Subcutaneous adipose tissue (tissue), 4 donors: Measurements from ENCODE around the gene FAM78B. TPM values are rescaled to one million over a fixed set of nuclear protein-coding genes. Genes with fewer than 3 reads are reported as not detected.

Experiments
- total RNA-seq, 4 donors: library from RNA; depleted of rRNA; stranded (reverse); fragments of >200 nt; gene quantifications; one replicate each; pipeline ENCODE4 v1.1.0, GENCODE V29; 2016
- TF ChIP-seq, protein P1 (sequence below): fragments of 450-650 bp; IDR thresholded peaks from one replicate; pipeline ENCODE4 v1.5.1; 2016; ENCODE audit warnings: low read depth, mild to moderate bottlenecking, control low read depth, antibody characterized with exemption, moderate library complexity

The FAM78B gene
- total RNA-seq, 4 donors from 2014 or later, result 0.44 to 2.9 (median 1.0) TPM

GRCh38 chr1:166189126-166189525 lies 22.3 kb upstream of the FAM78B start:
- TF ChIP-seq, protein P1, sequence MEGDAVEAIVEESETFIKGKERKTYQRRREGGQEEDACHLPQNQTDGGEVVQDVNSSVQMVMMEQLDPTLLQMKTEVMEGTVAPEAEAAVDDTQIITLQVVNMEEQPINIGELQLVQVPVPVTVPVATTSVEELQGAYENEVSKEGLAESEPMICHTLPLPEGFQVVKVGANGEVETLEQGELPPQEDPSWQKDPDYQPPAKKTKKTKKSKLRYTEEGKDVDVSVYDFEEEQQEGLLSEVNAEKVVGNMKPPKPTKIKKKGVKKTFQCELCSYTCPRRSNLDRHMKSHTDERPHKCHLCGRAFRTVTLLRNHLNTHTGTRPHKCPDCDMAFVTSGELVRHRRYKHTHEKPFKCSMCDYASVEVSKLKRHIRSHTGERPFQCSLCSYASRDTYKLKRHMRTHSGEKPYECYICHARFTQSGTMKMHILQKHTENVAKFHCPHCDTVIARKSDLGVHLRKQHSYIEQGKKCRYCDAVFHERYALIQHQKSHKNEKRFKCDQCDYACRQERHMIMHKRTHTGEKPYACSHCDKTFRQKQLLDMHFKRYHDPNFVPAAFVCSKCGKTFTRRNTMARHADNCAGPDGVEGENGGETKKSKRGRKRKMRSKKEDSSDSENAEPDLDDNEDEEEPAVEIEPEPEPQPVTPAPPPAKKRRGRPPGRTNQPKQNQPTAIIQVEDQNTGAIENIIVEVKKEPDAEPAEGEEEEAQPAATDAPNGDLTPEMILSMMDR, result no peak

- TF ChIP-seq, protein P1, result no peak
Observed at GRCh38 chr1:166185526-166185925, 18.7 kb upstream of the FAM78B start.

DNA sequence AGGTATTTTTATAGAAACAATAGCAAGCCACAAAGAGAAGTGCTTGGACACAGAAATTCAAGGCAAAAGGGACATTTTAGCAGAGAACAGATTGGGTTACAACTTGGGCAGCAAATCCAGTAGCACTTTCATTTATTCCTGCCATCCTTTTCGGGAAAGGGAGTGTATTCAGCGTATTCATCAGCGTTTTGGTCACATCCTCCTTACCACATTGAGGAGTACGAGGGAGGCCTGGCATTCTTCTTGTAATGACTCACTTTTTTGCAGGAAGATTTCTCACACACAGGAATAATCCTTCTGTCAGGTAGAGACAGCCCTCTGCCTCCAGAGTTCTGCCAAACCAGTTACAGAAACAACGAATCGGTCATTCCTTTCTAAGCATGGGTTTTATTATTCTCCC lies 18.1 kb upstream of the FAM78B start:
- TF ChIP-seq, protein P1, result no peak

DNA sequence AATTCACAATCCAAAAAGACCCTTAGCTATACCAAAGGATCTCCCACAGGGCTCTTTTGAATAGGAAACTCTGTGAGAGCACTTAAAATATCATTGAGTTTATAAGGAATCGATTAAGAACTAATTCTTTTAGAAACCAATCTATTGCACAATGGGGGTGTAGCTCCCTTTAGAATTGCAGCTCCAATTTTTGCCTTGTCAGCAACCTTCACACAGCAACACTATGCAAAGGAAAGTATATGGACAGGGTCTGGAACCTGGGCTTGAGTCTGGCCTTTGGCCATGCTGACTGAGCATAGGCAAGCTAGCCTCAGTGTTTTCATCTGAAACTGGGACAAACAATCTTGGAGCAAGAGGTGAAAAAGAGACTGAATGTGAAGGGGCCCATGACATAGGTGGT lies 17.2 kb upstream of the FAM78B start:
- TF ChIP-seq, protein P1, result no peak

DNA sequence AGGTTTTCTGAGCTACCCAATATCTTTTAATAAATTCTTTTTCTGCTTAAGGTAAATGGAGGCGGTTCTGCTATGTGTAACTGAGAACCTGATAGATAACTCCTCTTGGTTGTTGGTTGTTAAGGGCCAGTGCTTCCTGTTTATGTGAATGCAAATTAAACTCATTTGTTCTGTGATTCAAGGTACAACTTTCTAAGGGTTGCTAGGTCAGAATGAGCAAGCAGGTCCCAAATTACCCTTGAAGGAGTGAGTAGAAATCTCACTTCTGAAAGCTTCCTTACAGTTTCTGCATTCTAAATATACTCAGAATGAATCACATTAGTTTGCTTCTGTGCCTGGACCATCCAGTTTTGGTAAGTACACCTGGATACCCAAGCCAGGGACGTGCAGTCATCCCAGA lies 15.5 kb upstream of the FAM78B start:
- TF ChIP-seq, protein P1, result no peak

- TF ChIP-seq, protein P1, result no peak
Observed at GRCh38 chr1:166176416-166176815, 9.6 kb upstream of the FAM78B start.

GRCh38 chr1:166175032-166175431 lies 8.2 kb upstream of the FAM78B start:
- TF ChIP-seq, protein P1, result no peak
